ENCODE results near the gene TUBA3D.
A peak's percentile ranks its signal among the peaks of the same experiment; 100 is the strongest.
"Not testable (repeated sequence)": the region's sequence is repeated elsewhere in the genome, so short reads cannot be mapped to it uniquely, and the experiment has no call there.

TUBA3D gene

GRCh38 chr2:131516011-131516410 lies 40.1 kb downstream of the TUBA3D start:
- no peak overlapping the region for H3K4me3 ChIP-seq (ENCODE audit: low read depth, low read length)

GRCh38 chr2:131516621-131517020 lies 40.7 kb downstream of the TUBA3D start:
- peak; percentile 55; the same call in 1 of the 2 replicates for TF ChIP-seq CTCF (IDR thresholded peaks at IDR 0.05; ENCODE audit: borderline replicate concordance, insufficient read depth, low read depth, low read length)

More at GRCh38 chr2:131516011-131516410, 40.1 kb downstream of the TUBA3D start:
- TF ChIP-seq CTCF (IDR thresholded peaks at IDR 0.05; ENCODE audit: borderline replicate concordance, insufficient read depth, low read depth, low read length), result no peak

GRCh38 chr2:131517106-131517831 lies 41.4 kb downstream of the TUBA3D start:
- no peak for TF ChIP-seq CTCF (IDR thresholded peaks at IDR 0.05; ENCODE audit: borderline replicate concordance, insufficient read depth, low read depth, low read length)
- no peak overlapping the region for H3K4me3 ChIP-seq (ENCODE audit: low read depth, low read length)

More at GRCh38 chr2:131516621-131517020, 40.7 kb downstream of the TUBA3D start:
- H3K4me3 ChIP-seq (ENCODE audit: low read depth, low read length), result not testable (repeated sequence)

- not testable (repeated sequence) for H3K4me3 ChIP-seq (ENCODE audit: low read depth, low read length)
Observed at GRCh38 chr2:131517856-131518255, 41.9 kb downstream of the TUBA3D start.

GRCh38 chr2:131518531-131518930 lies 42.6 kb downstream of the TUBA3D start:
- H3K4me3 ChIP-seq (ENCODE audit: low read depth, low read length), result not testable (repeated sequence)

GRCh38 chr2:131519466-131519865 lies 43.5 kb downstream of the TUBA3D start:
- H3K4me3 ChIP-seq (ENCODE audit: low read depth, low read length), result no peak overlapping the region
- no peak for TF ChIP-seq CTCF (IDR thresholded peaks at IDR 0.05; ENCODE audit: borderline replicate concordance, insufficient read depth, low read depth, low read length)

- H3K4me3 ChIP-seq (ENCODE audit: low read depth, low read length), result not testable (repeated sequence)
Observed at GRCh38 chr2:131519871-131520470, 44.1 kb downstream of the TUBA3D start.

GRCh38 chr2:131520526-131520925 lies 44.6 kb downstream of the TUBA3D start:
- TF ChIP-seq CTCF (IDR thresholded peaks at IDR 0.05; ENCODE audit: borderline replicate concordance, insufficient read depth, low read depth, low read length), result no peak
- no peak overlapping the region for H3K4me3 ChIP-seq (ENCODE audit: low read depth, low read length)

GRCh38 chr2:131521524-131521923 lies 45.6 kb downstream of the TUBA3D start:
- not testable (repeated sequence) for H3K4me3 ChIP-seq (ENCODE audit: low read depth, low read length)
